ENCODE measurements around the gene CFDP1. TPM values are rescaled to one million over a fixed set of nuclear protein-coding genes. Genes with fewer than 3 reads are reported as not detected.

Gene CFDP1
- total and polyA plus RNA-seq, 2 of the 13 experiments (the other 11 are each of a cell fraction or from before 2014, with no cell fraction given): 78.6 to 153 TPM

DNA sequence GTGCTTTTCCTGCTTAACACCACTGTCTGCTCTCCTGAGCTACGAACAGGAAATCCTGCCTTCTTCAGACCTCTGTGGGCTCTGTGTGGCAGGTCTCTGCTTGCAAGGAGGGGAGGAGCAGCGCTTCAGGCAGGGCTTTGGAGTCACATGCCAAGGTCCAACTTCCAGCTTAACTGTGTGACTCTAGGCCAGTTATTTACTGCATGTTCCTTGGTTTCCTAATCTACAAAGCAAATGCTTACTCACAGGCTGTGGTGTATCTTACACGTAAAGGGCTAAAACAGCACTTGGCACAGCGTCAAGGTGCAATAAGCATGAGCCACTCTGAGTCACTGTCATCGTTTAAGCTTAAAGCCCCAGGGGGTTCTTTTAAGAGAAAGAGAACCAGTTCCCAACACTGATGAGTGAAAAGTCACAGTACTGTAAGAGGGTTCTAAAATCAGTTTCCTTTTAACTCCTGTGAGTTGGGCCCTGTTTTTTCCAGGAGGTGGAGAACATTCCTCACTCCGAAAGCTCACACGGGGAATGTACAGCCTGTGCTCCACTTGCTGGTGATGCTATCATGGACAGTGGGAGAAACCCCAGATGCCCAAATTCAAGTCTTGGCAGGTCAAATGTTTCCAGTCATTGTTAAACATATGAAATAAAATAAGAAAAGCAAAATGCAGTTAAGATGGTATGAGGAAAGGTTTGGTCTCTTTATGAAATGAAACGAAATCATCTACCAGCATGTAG, 127.8 kb downstream of the CFDP1 start (continued):
- TF ChIP-seq PRDM4 (CRISPR knock-in tag; IDR thresholded peaks at IDR 0.05; ENCODE audit: borderline replicate concordance) (no peak), ZNF3 (CRISPR knock-in tag; IDR thresholded peaks at IDR 0.05) (no peak), ZNF567 (CRISPR knock-in tag; IDR thresholded peaks at IDR 0.05; ENCODE audit: borderline replicate concordance) (no peak), KLF6 (CRISPR knock-in tag; IDR thresholded peaks at IDR 0.05) (peak; percentile 86; the same call in 1 of the 2 replicates), SOX13 (IDR thresholded peaks at IDR 0.05) (peak; percentile 89), SOX13 (CRISPR knock-in tag; conservative IDR thresholded peaks at IDR 0.05 in 1 of 2, IDR thresholded peaks at IDR 0.05 in 1 of 2) (peak; percentile 73 to 97; a peak in 2 of 4 replicates), UBTF (CRISPR knock-in tag; IDR thresholded peaks at IDR 0.05) (peak; percentile 63)
- TF ChIP-seq, protein P1, sequence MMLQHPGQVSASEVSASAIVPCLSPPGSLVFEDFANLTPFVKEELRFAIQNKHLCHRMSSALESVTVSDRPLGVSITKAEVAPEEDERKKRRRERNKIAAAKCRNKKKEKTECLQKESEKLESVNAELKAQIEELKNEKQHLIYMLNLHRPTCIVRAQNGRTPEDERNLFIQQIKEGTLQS (CRISPR knock-in tag; IDR thresholded peaks at IDR 0.05): peak; percentile 78
- TF ChIP-seq, protein P2, sequence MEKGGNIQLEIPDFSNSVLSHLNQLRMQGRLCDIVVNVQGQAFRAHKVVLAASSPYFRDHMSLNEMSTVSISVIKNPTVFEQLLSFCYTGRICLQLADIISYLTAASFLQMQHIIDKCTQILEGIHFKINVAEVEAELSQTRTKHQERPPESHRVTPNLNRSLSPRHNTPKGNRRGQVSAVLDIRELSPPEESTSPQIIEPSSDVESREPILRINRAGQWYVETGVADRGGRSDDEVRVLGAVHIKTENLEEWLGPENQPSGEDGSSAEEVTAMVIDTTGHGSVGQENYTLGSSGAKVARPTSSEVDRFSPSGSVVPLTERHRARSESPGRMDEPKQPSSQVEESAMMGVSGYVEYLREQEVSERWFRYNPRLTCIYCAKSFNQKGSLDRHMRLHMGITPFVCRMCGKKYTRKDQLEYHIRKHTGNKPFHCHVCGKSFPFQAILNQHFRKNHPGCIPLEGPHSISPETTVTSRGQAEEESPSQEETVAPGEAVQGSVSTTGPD (CRISPR knock-in tag; IDR thresholded peaks at IDR 0.05): no peak; the same call in 1 of the 2 replicates
- TF ChIP-seq, protein P3, sequence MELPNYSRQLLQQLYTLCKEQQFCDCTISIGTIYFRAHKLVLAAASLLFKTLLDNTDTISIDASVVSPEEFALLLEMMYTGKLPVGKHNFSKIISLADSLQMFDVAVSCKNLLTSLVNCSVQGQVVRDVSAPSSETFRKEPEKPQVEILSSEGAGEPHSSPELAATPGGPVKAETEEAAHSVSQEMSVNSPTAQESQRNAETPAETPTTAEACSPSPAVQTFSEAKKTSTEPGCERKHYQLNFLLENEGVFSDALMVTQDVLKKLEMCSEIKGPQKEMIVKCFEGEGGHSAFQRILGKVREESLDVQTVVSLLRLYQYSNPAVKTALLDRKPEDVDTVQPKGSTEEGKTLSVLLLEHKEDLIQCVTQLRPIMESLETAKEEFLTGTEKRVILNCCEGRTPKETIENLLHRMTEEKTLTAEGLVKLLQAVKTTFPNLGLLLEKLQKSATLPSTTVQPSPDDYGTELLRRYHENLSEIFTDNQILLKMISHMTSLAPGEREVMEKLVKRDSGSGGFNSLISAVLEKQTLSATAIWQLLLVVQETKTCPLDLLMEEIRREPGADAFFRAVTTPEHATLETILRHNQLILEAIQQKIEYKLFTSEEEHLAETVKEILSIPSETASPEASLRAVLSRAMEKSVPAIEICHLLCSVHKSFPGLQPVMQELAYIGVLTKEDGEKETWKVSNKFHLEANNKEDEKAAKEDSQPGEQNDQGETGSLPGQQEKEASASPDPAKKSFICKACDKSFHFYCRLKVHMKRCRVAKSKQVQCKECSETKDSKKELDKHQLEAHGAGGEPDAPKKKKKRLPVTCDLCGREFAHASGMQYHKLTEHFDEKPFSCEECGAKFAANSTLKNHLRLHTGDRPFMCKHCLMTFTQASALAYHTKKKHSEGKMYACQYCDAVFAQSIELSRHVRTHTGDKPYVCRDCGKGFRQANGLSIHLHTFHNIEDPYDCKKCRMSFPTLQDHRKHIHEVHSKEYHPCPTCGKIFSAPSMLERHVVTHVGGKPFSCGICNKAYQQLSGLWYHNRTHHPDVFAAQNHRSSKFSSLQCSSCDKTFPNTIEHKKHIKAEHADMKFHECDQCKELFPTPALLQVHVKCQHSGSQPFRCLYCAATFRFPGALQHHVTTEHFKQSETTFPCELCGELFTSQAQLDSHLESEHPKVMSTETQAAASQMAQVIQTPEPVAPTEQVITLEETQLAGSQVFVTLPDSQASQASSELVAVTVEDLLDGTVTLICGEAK (IDR thresholded peaks at IDR 0.05): no peak
- TF ChIP-seq, protein P3 (CRISPR knock-in tag; IDR thresholded peaks at IDR 0.05): peak; percentile 40; the same call in 1 of the 2 replicates

Data from HepG2 (cell line).